Ishikawa (cell line): ENCODE data around the gene RGS7.

Experiments used
- CEBPB ChIP-seq: IDR thresholded peaks from 2 replicates; pipeline ENCODE4 v1.6.1; 2012
- CREB1 ChIP-seq: IDR thresholded peaks from 2 replicates; pipeline ENCODE4 v1.6.1; 2012; ENCODE audit warnings: low read depth
- EGR1 ChIP-seq: IDR thresholded peaks from 2 replicates; pipeline ENCODE4 v1.6.1; 2012
- EP300 ChIP-seq: IDR thresholded peaks from 2 replicates; pipeline ENCODE4 v1.6.1; 2012; ENCODE audit warnings: borderline replicate concordance
- RAD21 ChIP-seq: IDR thresholded peaks from 2 replicates; pipeline ENCODE4 v1.6.1; 2012; ENCODE audit warnings: low read depth
- REST ChIP-seq: IDR thresholded peaks from 2 replicates; pipeline ENCODE4 v1.6.1; 2012; ENCODE audit warnings: low read depth, mild to moderate bottlenecking
- TAF1 ChIP-seq: IDR thresholded peaks from 2 replicates; pipeline ENCODE4 v1.6.1; 2012; ENCODE audit warnings: low read depth, mild to moderate bottlenecking
- TEAD4 ChIP-seq: IDR thresholded peaks from 2 replicates; pipeline ENCODE4 v1.6.1; 2012
- YY1 ChIP-seq: IDR thresholded peaks from 2 replicates; pipeline ENCODE4 v1.6.1; 2012; ENCODE audit warnings: low read depth
- TF ChIP-seq, protein P1 (sequence below): IDR thresholded peaks from 2 replicates; pipeline ENCODE4 v1.6.1; 2012

DNA sequence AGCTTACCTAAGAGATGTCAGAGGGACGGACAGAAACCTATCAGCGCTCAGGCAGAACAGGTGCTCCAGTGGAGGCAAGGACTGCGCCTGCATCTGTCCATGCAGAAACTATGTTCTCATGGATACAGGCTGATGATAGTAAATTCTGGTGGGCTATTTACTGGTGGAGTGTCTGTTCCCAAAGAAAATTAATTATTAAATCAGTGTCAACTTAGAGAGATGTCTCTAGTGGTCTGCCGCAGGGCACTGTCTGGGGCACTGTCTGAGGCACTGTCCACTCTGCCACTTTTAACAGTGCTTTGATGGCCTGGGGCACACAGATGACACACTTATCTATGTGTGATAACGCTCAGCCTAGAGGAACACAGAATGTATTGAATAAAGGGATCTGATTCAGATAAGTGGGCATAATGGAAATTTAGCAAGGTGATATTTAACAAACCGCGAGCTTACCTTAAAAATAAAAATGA, 148.1 kb downstream of the RGS7 start:
- TF ChIP-seq EP300 (no peak), RAD21 (no peak), EGR1 (no peak), CEBPB (no peak), CREB1 (no peak), TAF1 (no peak), REST (no peak), YY1 (no peak), TEAD4 (no peak)
- TF ChIP-seq, protein P1, sequence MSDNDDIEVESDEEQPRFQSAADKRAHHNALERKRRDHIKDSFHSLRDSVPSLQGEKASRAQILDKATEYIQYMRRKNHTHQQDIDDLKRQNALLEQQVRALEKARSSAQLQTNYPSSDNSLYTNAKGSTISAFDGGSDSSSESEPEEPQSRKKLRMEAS, result no peak
